Coronary artery (tissue), 2 donors: ENCODE measurements around the gene HGS.

Experiments
- DNase-seq: peaks from one replicate; pipeline ENCODE4 v3.0.0-alpha.2; 2017; ENCODE audit warnings: low spot score
- H3K27ac ChIP-seq, 2 donors: fragments of 200-600 bp; sonication (generic); one replicate each; pipeline ENCODE4 v1.5.1; 2016 to 2019
- H3K4me3 ChIP-seq: fragments of 200-600 bp; sonication (generic); 2 replicates; pipeline ENCODE4 v1.5.1; 2016; ENCODE audit warnings: mild to moderate bottlenecking, moderate library complexity
- TF ChIP-seq, protein P1 (sequence below): fragments of 200-600 bp; sonication (generic); IDR thresholded peaks from one replicate; pipeline ENCODE4 v1.5.1; 2019; ENCODE audit warnings: antibody characterized with exemption

Gene HGS

GRCh38 chr17:81648013-81648706 is 35.7 kb upstream of the HGS start:
- DNase-seq = no peak
- Histone ChIP-seq H3K4me3 (no peak overlapping the region), H3K27ac (no peak overlapping the region)
- TF ChIP-seq, protein P1, sequence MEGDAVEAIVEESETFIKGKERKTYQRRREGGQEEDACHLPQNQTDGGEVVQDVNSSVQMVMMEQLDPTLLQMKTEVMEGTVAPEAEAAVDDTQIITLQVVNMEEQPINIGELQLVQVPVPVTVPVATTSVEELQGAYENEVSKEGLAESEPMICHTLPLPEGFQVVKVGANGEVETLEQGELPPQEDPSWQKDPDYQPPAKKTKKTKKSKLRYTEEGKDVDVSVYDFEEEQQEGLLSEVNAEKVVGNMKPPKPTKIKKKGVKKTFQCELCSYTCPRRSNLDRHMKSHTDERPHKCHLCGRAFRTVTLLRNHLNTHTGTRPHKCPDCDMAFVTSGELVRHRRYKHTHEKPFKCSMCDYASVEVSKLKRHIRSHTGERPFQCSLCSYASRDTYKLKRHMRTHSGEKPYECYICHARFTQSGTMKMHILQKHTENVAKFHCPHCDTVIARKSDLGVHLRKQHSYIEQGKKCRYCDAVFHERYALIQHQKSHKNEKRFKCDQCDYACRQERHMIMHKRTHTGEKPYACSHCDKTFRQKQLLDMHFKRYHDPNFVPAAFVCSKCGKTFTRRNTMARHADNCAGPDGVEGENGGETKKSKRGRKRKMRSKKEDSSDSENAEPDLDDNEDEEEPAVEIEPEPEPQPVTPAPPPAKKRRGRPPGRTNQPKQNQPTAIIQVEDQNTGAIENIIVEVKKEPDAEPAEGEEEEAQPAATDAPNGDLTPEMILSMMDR = no peak

GRCh38 chr17:81648707-81649085 is 35.1 kb upstream of the HGS start:
- no peak overlapping the region for H3K27ac ChIP-seq
- DNase-seq = no peak
- no peak overlapping the region for H3K4me3 ChIP-seq
- TF ChIP-seq, protein P1 = no peak

GRCh38 chr17:81650951-81651350 is 32.9 kb upstream of the HGS start:
- DNase-seq = no peak
- no peak overlapping the region for H3K4me3 ChIP-seq
- H3K27ac ChIP-seq = no peak overlapping the region
- TF ChIP-seq, protein P1 = no peak

- H3K4me3 ChIP-seq = no peak overlapping the region
- no peak overlapping the region for H3K27ac ChIP-seq
- TF ChIP-seq, protein P1 = no peak
- no peak for DNase-seq
These were observed 32.1 kb upstream of the HGS start for GRCh38 chr17:81651692-81652091.

DNA sequence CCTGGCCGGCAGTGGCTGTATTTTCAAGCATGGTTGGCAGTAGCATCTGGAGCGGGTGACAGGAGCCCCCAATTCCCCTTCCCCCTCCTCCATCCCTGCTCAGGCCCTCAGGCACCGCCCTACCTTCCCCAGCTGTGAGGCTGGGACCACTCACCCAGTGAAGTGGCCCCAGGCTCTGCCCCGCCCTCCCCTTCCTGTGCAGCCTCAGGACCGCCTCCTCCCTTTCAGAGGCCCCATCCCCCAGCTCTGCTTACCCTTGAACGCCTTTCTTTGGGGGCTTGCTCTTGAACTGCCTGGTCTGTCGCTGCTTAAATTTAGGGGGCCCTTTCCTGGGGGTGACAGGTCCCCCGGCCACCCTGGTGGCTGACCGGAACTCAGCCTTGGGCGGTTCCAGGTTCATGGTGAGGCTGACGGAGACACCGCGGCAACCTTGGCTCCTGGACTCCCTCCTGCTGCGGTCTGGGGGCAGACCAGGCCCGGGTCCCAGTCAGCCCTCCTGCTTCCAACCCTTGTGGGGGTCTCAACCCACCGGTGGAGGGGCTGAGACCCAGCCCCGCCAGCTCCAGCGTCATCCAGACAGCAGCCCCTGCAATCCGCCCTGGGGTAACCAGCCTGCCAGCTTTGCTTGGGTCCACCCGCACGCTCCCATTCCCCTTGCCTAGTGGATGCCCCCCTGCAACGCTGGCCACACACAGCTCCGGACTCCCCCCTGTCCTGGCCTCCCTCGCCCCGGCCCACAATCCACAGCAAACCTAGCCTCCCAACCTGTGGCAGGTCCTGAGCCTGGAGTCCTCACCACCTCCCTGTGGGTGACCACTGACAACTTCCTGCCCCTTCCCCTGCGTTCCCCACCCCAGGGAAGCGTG is 30.7 kb upstream of the HGS start:
- no peak for DNase-seq
- H3K4me3 ChIP-seq = no peak overlapping the region
- no peak overlapping the region for H3K27ac ChIP-seq
- TF ChIP-seq, protein P1 = no peak

DNA sequence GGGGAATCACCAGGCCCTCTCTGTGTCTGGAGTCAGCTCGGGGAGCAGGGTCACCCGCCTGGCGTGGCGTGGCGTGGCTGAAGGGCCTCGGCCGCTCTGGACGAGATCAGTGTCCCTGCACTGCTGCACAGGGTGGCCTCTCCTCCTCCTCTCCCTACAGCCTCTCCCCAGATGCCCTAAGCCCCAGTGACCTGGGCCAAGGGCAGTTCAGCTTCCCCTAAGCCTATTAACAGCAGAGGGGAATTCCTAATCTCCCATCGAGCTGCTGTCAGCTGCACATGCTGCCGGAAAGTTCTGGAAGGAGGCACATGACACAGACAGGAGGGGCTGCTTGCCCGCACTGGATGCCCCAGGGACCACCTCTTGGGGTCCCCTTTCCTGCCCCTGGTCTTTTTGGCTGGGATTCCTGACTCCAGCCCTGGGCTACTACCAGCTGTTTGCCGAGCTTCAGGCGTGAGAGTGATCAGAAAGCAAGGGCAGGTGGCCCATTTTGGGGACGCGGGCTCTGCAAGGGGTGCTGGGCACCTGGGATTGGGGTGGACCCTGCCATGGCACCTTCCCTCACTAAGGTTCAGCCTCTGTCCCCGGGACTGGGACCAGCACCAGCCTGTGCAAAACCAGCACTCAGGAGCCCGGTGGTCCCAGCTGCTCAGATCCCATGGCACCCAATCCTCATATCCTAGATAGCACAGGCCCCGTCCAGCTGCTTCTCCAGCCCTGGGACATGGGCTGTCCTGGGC is 28.3 kb upstream of the HGS start:
- Histone ChIP-seq H3K4me3 (no peak overlapping the region), H3K27ac (no peak overlapping the region)
- TF ChIP-seq, protein P1 = no peak
- DNase-seq = no peak
